Stomach smooth muscle (tissue), 2 donors: ENCODE results near the gene GJA1.

Source experiments
- H3K27ac ChIP-seq: one replicate; pipeline ENCODE4 v1.7.0; 2013; ENCODE audit warnings: mild to moderate bottlenecking, low read length, inconsistent platforms
- H3K27me3 ChIP-seq, 2 donors: one replicate each; pipeline ENCODE4 v1.7.0; 2013; ENCODE audit warnings: low read length in 2 of 2; ENCODE audit not compliant: insufficient read depth in 2 of 2, control insufficient read depth in 1 of 2
- H3K36me3 ChIP-seq, 2 donors: one replicate each; pipeline ENCODE4 v1.7.0; 2013; ENCODE audit warnings: low read length in 2 of 2; ENCODE audit not compliant: control insufficient read depth in 2 of 2, insufficient read depth in 2 of 2
- H3K4me1 ChIP-seq: one replicate; pipeline ENCODE4 v1.7.0; 2013; ENCODE audit warnings: low read length; ENCODE audit not compliant: control insufficient read depth, insufficient read depth
- H3K4me3 ChIP-seq, 2 donors: one replicate each; pipeline ENCODE4 v1.7.0; 2013; ENCODE audit warnings: low read length in 2 of 2
- H3K9ac ChIP-seq, 2 donors: one replicate each; pipeline ENCODE4 v1.7.0; 2013; ENCODE audit warnings: low read length in 2 of 2, mild to moderate bottlenecking in 1 of 2
- H3K9me3 ChIP-seq, 2 donors: one replicate each; pipeline ENCODE4 v1.7.0; 2013; ENCODE audit warnings: low read length in 2 of 2; ENCODE audit not compliant: control insufficient read depth in 2 of 2
- donor health status: healthy.
- donor health status: Pancreatic carcinoma.

The GJA1 gene

GRCh38 chr6:121450242-121450641 lies 14.8 kb downstream of the GJA1 start:
- Histone ChIP-seq H3K27ac (no peak overlapping the region), H3K27me3 (no peaks in the 10 kb centered on the region), H3K4me1 (no peaks in the 10 kb centered on the region), H3K9me3 (no peaks in the 10 kb centered on the region), H3K36me3 (peaks cover 18 to 21% of the 10 kb centered on the region in 2 donors), H3K9ac (no peak overlapping the region), H3K4me3 (no peak overlapping the region)

GRCh38 chr6:121451250-121451649 lies 15.8 kb downstream of the GJA1 start:
- no peaks in the 10 kb centered on the region for H3K9me3 ChIP-seq
- H3K27ac ChIP-seq, result no peak overlapping the region
- H3K9ac ChIP-seq, result no peak overlapping the region
- peaks cover 18 to 21% of the 10 kb centered on the region in 2 donors for H3K36me3 ChIP-seq
- H3K4me3 ChIP-seq, result no peak overlapping the region
- no peaks in the 10 kb centered on the region for H3K4me1 ChIP-seq
- H3K27me3 ChIP-seq, result no peaks in the 10 kb centered on the region

GRCh38 chr6:121453191-121453590 lies 17.7 kb downstream of the GJA1 start:
- Histone ChIP-seq H3K4me3 (no peak overlapping the region), H3K9me3 (no peaks in the 10 kb centered on the region), H3K9ac (no peak overlapping the region), H3K27ac (no peak overlapping the region), H3K4me1 (no peaks in the 10 kb centered on the region), H3K36me3 (peaks cover 2 to 6% of the 10 kb centered on the region in 2 donors), H3K27me3 (no peaks in the 10 kb centered on the region)

- H3K9ac ChIP-seq, result no peak overlapping the region
- H3K4me1 ChIP-seq, result no peaks in the 10 kb centered on the region
- H3K9me3 ChIP-seq, result no peaks in the 10 kb centered on the region
- no peak overlapping the region for H3K27ac ChIP-seq
- H3K36me3 ChIP-seq, result no peaks in the 10 kb centered on the region
- no peaks in the 10 kb centered on the region for H3K27me3 ChIP-seq
- no peak overlapping the region for H3K4me3 ChIP-seq
Measured at GRCh38 chr6:121460170-121460569, 24.7 kb downstream of the GJA1 start.

- Histone ChIP-seq H3K27ac (no peak overlapping the region), H3K4me3 (no peak overlapping the region), H3K36me3 (no peaks in the 10 kb centered on the region), H3K27me3 (no peaks in the 10 kb centered on the region), H3K4me1 (no peaks in the 10 kb centered on the region), H3K9ac (no peak overlapping the region), H3K9me3 (no peaks in the 10 kb centered on the region)
Measured at GRCh38 chr6:121463087-121463486, 27.6 kb downstream of the GJA1 start.

- Histone ChIP-seq H3K9me3 (no peaks in the 10 kb centered on the region), H3K4me1 (no peaks in the 10 kb centered on the region), H3K27me3 (no peaks in the 10 kb centered on the region), H3K9ac (no peak overlapping the region), H3K4me3 (no peak overlapping the region), H3K36me3 (no peaks in the 10 kb centered on the region), H3K27ac (no peak overlapping the region)
Measured at GRCh38 chr6:121465101-121465500, 29.7 kb downstream of the GJA1 start.

GRCh38 chr6:121479486-121480098 lies 44.1 kb downstream of the GJA1 start:
- H3K4me1 ChIP-seq, result no peaks in the 10 kb centered on the region
- no peak overlapping the region for H3K4me3 ChIP-seq
- H3K9me3 ChIP-seq, result no peaks in the 10 kb centered on the region
- H3K9ac ChIP-seq, result no peak overlapping the region
- no peaks in the 10 kb centered on the region for H3K36me3 ChIP-seq
- H3K27me3 ChIP-seq, result no peaks in the 10 kb centered on the region
- no peak overlapping the region for H3K27ac ChIP-seq

GRCh38 chr6:121480099-121480713 lies 44.8 kb downstream of the GJA1 start:
- Histone ChIP-seq H3K27me3 (no peaks in the 10 kb centered on the region), H3K4me3 (no peak overlapping the region), H3K36me3 (no peaks in the 10 kb centered on the region), H3K27ac (no peak overlapping the region), H3K4me1 (no peaks in the 10 kb centered on the region), H3K9me3 (no peaks in the 10 kb centered on the region), H3K9ac (no peak overlapping the region)

- H3K9me3 ChIP-seq, result no peaks in the 10 kb centered on the region
- no peaks in the 10 kb centered on the region for H3K36me3 ChIP-seq
- H3K4me3 ChIP-seq, result no peak overlapping the region
- no peaks in the 10 kb centered on the region for H3K4me1 ChIP-seq
- H3K27ac ChIP-seq, result no peak overlapping the region
- no peak overlapping the region for H3K9ac ChIP-seq
- H3K27me3 ChIP-seq, result no peaks in the 10 kb centered on the region
Measured at GRCh38 chr6:121482004-121482693, 46.7 kb downstream of the GJA1 start.

- H3K9ac ChIP-seq, result no peak overlapping the region
- no peak overlapping the region for H3K4me3 ChIP-seq
- no peaks in the 10 kb centered on the region for H3K9me3 ChIP-seq
- no peaks in the 10 kb centered on the region for H3K27me3 ChIP-seq
- no peak overlapping the region for H3K27ac ChIP-seq
- no peaks in the 10 kb centered on the region for H3K36me3 ChIP-seq
- no peaks in the 10 kb centered on the region for H3K4me1 ChIP-seq
Measured at GRCh38 chr6:121482751-121483150, 47.3 kb downstream of the GJA1 start.

- no peaks in the 10 kb centered on the region for H3K9me3 ChIP-seq
- no peak overlapping the region for H3K4me3 ChIP-seq
- no peaks in the 10 kb centered on the region for H3K4me1 ChIP-seq
- no peak overlapping the region for H3K9ac ChIP-seq
- no peak overlapping the region for H3K27ac ChIP-seq
- no peaks in the 10 kb centered on the region for H3K36me3 ChIP-seq
- no peaks in the 10 kb centered on the region for H3K27me3 ChIP-seq
Measured at GRCh38 chr6:121485359-121485811, 49.9 kb downstream of the GJA1 start.
